SK-N-SH (cell line): ENCODE measurements around the gene C1QTNF2. TPM values are rescaled to one million over a fixed set of nuclear protein-coding genes. Genes with fewer than 3 reads are reported as not detected.

ENCODE experiments used
- CTCF ChIA-PET: fragments of 300-600, 350-600 bp; formaldehyde crosslinking; extraction: SDS; loops from one replicate; lab custom pipeline; 2021; lab: Yijun Ruan, JAX
- POLR2A ChIA-PET: fragments of 350-600 bp; sonication (Branson Sonifier 250); formaldehyde crosslinking; extraction: SDS; loops from one replicate; lab custom pipeline; 2020; ENCODE audit warnings: antibody characterized with exemption, inconsistent platforms; lab: Yijun Ruan, JAX
- DNase-seq: peaks from one replicate; pipeline ENCODE4 v3.0.0; 2012
- H2AFZ ChIP-seq: fragments of 200-600 bp; sonication (generic); 2 replicates; pipeline ENCODE4 v1.8.1; 2016; ENCODE audit warnings: antibody characterized with exemption, mild to moderate bottlenecking, low read depth
- H3F3A ChIP-seq: fragments of 200-600 bp; sonication (generic); replicated peaks from 2 replicates; pipeline ENCODE3; 2016; ENCODE audit warnings: antibody characterized with exemption, mild to moderate bottlenecking; ENCODE audit not compliant: insufficient read depth
- H3K27ac ChIP-seq, 2 experiments: fragments of 200-500 bp in 1 of 2; fragments of 200-600 bp in 1 of 2; sonication (Bioruptor generic) in 1 of 2; sonication (generic), shearing (Covaris generic) in 1 of 2; 2 replicates each; pipeline versions ENCODE4 v1.5.1 to v1.6.1; 2014 to 2016; ENCODE audit warnings: low read depth in 2 of 2, inconsistent platforms in 1 of 2, low read length in 1 of 2, mild to moderate bottlenecking in 1 of 2, mixed read lengths in 1 of 2
- H3K27me3 ChIP-seq: fragments of 200-600 bp; sonication (generic), shearing (Covaris generic); 2 replicates; pipeline ENCODE4 v1.6.1; 2016; ENCODE audit warnings: mixed run types; ENCODE audit not compliant: insufficient read depth
- H3K36me3 ChIP-seq, 2 experiments: fragments of 200-500 bp in 1 of 2; fragments of 200-600 bp in 1 of 2; sonication (Bioruptor generic) in 1 of 2; sonication (generic) in 1 of 2; replicated peaks in 1 of 2; 2 replicates each; pipeline versions ENCODE3 to v1.5.1; 2014 to 2016; ENCODE audit warnings: low read length in 1 of 2, mild to moderate bottlenecking in 1 of 2; ENCODE audit not compliant: insufficient read depth in 2 of 2, control insufficient read depth in 1 of 2
- H3K4me1 ChIP-seq, 2 experiments: fragments of 200-500 bp in 1 of 2; fragments of 200-600 bp in 1 of 2; sonication (Bioruptor generic) in 1 of 2; sonication (generic), shearing (Covaris generic) in 1 of 2; 2 replicates each; pipeline versions ENCODE4 v1.5.1 to v1.6.1; 2014 to 2016; ENCODE audit warnings: low read depth in 1 of 2, low read length in 1 of 2, mixed run types in 1 of 2; ENCODE audit not compliant: insufficient read depth in 2 of 2, control insufficient read depth in 1 of 2
- H3K4me2 ChIP-seq: fragments of 200-600 bp; sonication (generic), shearing (Covaris generic); 2 replicates; pipeline ENCODE4 v1.6.1; 2017; ENCODE audit warnings: mixed run types
- H3K4me3 ChIP-seq, 2 experiments: fragments of 200-500 bp in 1 of 2; fragments of 200-600 bp in 1 of 2; sonication (Bioruptor generic) in 1 of 2; sonication (generic), shearing (Covaris generic) in 1 of 2; 2 replicates each; pipeline versions ENCODE4 v1.5.1 to v1.8.1; 2014 to 2016; ENCODE audit warnings: low read depth in 2 of 2, inconsistent platforms in 1 of 2, low read length in 1 of 2, mild to moderate bottlenecking in 1 of 2, mixed read lengths in 1 of 2, moderate library complexity in 1 of 2
- H3K79me2 ChIP-seq: fragments of 200-600 bp; sonication (generic); 2 replicates; pipeline ENCODE4 v1.8.1; 2017; ENCODE audit warnings: mild to moderate bottlenecking; ENCODE audit not compliant: insufficient read depth
- H3K9ac ChIP-seq: fragments of 200-600 bp; sonication (generic); 2 replicates; pipeline ENCODE4 v1.6.1; 2017; ENCODE audit warnings: mixed run types
- H3K9me2 ChIP-seq: fragments of 200-600 bp; sonication (generic); 2 replicates; pipeline ENCODE4 v1.6.1; 2017; ENCODE audit warnings: mixed run types
- H3K9me3 ChIP-seq: fragments of 200-600 bp; sonication (generic); 2 replicates; pipeline ENCODE4 v1.6.1; 2017; ENCODE audit warnings: mixed run types, mild to moderate bottlenecking, moderate library complexity
- H4K20me1 ChIP-seq: fragments of 200-600 bp; sonication (generic); 2 replicates; pipeline ENCODE4 v1.6.1; 2017; ENCODE audit warnings: mild to moderate bottlenecking, mixed run types; ENCODE audit not compliant: insufficient read depth
- CTCF ChIP-seq: fragments of 200-600 bp; sonication (generic); IDR thresholded peaks from 2 replicates; pipeline ENCODE4 v1.6.1; 2017; ENCODE audit warnings: antibody characterized with exemption, mild to moderate bottlenecking, moderate library complexity
- ELF1 ChIP-seq: IDR thresholded peaks from 2 replicates; pipeline ENCODE4 v1.4.0; 2012
- EP300 ChIP-seq, 2 experiments: IDR thresholded peaks; 2 replicates each; pipeline versions ENCODE4 v1.4.0 to v1.6.1; 2012; ENCODE audit warnings: borderline replicate concordance in 1 of 2, low read depth in 1 of 2, low read length in 1 of 2
- EZH2phosphoT487 ChIP-seq: fragments of 200-600 bp; sonication (generic); IDR thresholded peaks from 2 replicates; pipeline ENCODE4 v1.6.1; 2017; ENCODE audit warnings: low read depth, mixed run types, mild to moderate bottlenecking, antibody characterized with exemption, moderate library complexity, borderline replicate concordance
- FOSL2 ChIP-seq: IDR thresholded peaks from 2 replicates; pipeline ENCODE4 v1.4.0; 2012; ENCODE audit warnings: low read depth, mild to moderate bottlenecking, moderate library complexity, borderline replicate concordance
- FOXJ3 ChIP-seq: sonication (generic); formaldehyde crosslinking; IDR thresholded peaks from 2 replicates; pipeline ENCODE4 v1.5.1; 2020; ENCODE audit warnings: mild to moderate bottlenecking, missing genetic modification reagents
- GABPA ChIP-seq: IDR thresholded peaks from 2 replicates; pipeline ENCODE4 v1.4.0; 2012; ENCODE audit warnings: low read depth, mild to moderate bottlenecking
- JUND ChIP-seq: IDR thresholded peaks from 2 replicates; pipeline ENCODE4 v1.4.0; 2012
- MEF2A ChIP-seq: IDR thresholded peaks from 2 replicates; pipeline ENCODE4 v1.4.0; 2012; ENCODE audit warnings: low read depth, borderline replicate concordance
- MXI1 ChIP-seq: IDR thresholded peaks from 2 replicates; pipeline ENCODE4 v1.6.1; 2012; ENCODE audit warnings: mild to moderate bottlenecking, low read depth, low read length, improper control_type of control experiment
- NRF1 ChIP-seq: IDR thresholded peaks from 2 replicates; pipeline ENCODE4 v1.6.1; 2012; ENCODE audit warnings: low read depth, mild to moderate bottlenecking, low read length
- POLR2AphosphoS5 ChIP-seq: IDR thresholded peaks from 2 replicates; pipeline ENCODE4 v1.6.1; 2012; ENCODE audit warnings: low read depth, low read length
- RAD21 ChIP-seq: IDR thresholded peaks from 2 replicates; pipeline ENCODE4 v1.6.1; 2012; ENCODE audit warnings: mild to moderate bottlenecking, low read length
- RFX5 ChIP-seq: IDR thresholded peaks from 2 replicates; pipeline ENCODE4 v1.6.1; 2012; ENCODE audit warnings: mild to moderate bottlenecking, improper control_type of control experiment, low read length
- SIN3A ChIP-seq: IDR thresholded peaks from 2 replicates; pipeline ENCODE4 v1.6.1; 2012; ENCODE audit warnings: low read depth, mild to moderate bottlenecking, low read length, moderate library complexity, borderline replicate concordance
- SMC3 ChIP-seq: IDR thresholded peaks from 2 replicates; pipeline ENCODE4 v1.6.1; 2012; ENCODE audit warnings: low read depth, low read length, improper control_type of control experiment
- TAF1 ChIP-seq: IDR thresholded peaks from 2 replicates; pipeline ENCODE4 v1.6.1; 2012; ENCODE audit warnings: low read depth, mild to moderate bottlenecking, low read length, moderate library complexity, borderline replicate concordance
- TEAD4 ChIP-seq: IDR thresholded peaks from 2 replicates; pipeline ENCODE4 v1.4.0; 2012; ENCODE audit warnings: mild to moderate bottlenecking, borderline replicate concordance; ENCODE audit not compliant: insufficient read depth
- USF1 ChIP-seq: IDR thresholded peaks from 2 replicates; pipeline ENCODE4 v1.4.0; 2012; ENCODE audit warnings: low read depth, borderline replicate concordance
- WGBS: methylation state at CpG from one replicate; pipeline ENCODE4 v1.1.6; 2017; ENCODE audit warnings: low lambda C conversion rate; 5-methylcytosine and 5-hydroxymethylcytosine counted together
- polyA plus RNA-seq, 3 experiments: library from polyadenylated mRNA; depleted of rRNA; stranded (reverse); fragments of >200 nt; gene quantifications; 2 replicates each; pipeline ENCODE4 v1.2.3, GENCODE V29; 2012

Gene C1QTNF2
- polyA plus RNA-seq, 1 of the 3 experiments (the other 2 are of a cell fraction) = 0.67 TPM

GRCh38 chr5:160387445-160387844 is 17.0 kb upstream of the C1QTNF2 start:
- Histone ChIP-seq H3K4me1 (no peaks in the 10 kb centered on the region), H3K79me2 (peaks cover 20% of the 10 kb centered on the region; the same call in 1 of the 2 replicates), H3K9ac (no peak overlapping the region), H3F3A (peaks cover 10% of the 10 kb centered on the region), H2AFZ (no peak overlapping the region), H3K4me3 (no peak overlapping the region), H3K27ac (no peak overlapping the region), H3K4me2 (no peak overlapping the region), H3K36me3 (peaks cover 0 to 23% of the 10 kb centered on the region in 2 experiments), H3K9me2 (no peaks in the 10 kb centered on the region), H4K20me1 (no peaks in the 10 kb centered on the region), H3K27me3 (no peaks in the 10 kb centered on the region), H3K9me3 (peaks cover 12% of the 10 kb centered on the region; the same call in 1 of the 2 replicates)
- no peak for TF ChIP-seq SMC3
- TF ChIP-seq MEF2A = no peak
- no peak for TF ChIP-seq GABPA
- no peak for TF ChIP-seq RAD21
- no peak for TF ChIP-seq EP300 (IDR thresholded peaks at IDR 0.05; ENCODE audit: borderline replicate concordance in 1 of 2, low read depth in 1 of 2, low read length in 1 of 2)
- TF ChIP-seq USF1 = no peak
- no peak for TF ChIP-seq CTCF
- TF ChIP-seq ELF1 = no peak
- no peak for TF ChIP-seq NRF1
- no peak for TF ChIP-seq TAF1
- TF ChIP-seq SIN3A = no peak
- no peak for TF ChIP-seq FOSL2
- no peak for TF ChIP-seq MXI1
- no peak for TF ChIP-seq JUND
- TF ChIP-seq TEAD4 = no peak
- no peak for TF ChIP-seq FOXJ3 (CRISPR knock-in tag)
- TF ChIP-seq RFX5 = no peak
- TF ChIP-seq EZH2phosphoT487 = no peak
- no peak for TF ChIP-seq POLR2AphosphoS5
- DNase-seq = no peak
- 84% methylated on average over 1 of the region's 1 CpG for WGBS
- POLR2A ChIA-PET = interaction anchor here (0.8 kb wide), 1 partner anchor 9 kb away, joined by 3 read pairs; no protein-coding TSS in a partner anchor
- CTCF ChIA-PET = interaction anchor here (0.9 to 1.6 kb wide), 2 partner anchors 42 to 366 kb away, joined by 3 to 6 read pairs; no protein-coding TSS in a partner anchor
